ENCODE results near the gene NEURL2. TPM values are rescaled to one million over a fixed set of nuclear protein-coding genes. Genes with fewer than 3 reads are reported as not detected.
"Not testable (repeated sequence)": the region's sequence is repeated elsewhere in the genome, so short reads cannot be mapped to it uniquely, and the experiment has no call there.

NEURL2 gene
- 1 to 10 TPM; 4.7 to 9.8 (median 7.5) TPM for polyA plus RNA-seq (ENCODE audit: insufficient read length in 3 of 3)
- long read RNA-seq, donor 1, partial matches to known transcripts: 0 of 1 reads
- long read RNA-seq, donor 1, other reads (novel, unspliced or antisense): 0 of 1 reads
- long read RNA-seq, donor 2, partial matches to known transcripts: 0 of 3 reads
- long read RNA-seq, donor 2, other reads (novel, unspliced or antisense): 0 of 3 reads
- long read RNA-seq, donor 3, transcript NEURL2-201 (2 exons, 1,278 nt): major isoform, 7 of 7 reads
- long read RNA-seq, donor 3, partial matches to known transcripts: 0 of 7 reads
- long read RNA-seq, donor 3, other reads (novel, unspliced or antisense): 0 of 7 reads
- long read RNA-seq, donor 4, transcript NEURL2-201 (2 exons, 1,278 nt): major isoform, 5 of 169 reads
- long read RNA-seq, donor 4, partial matches to known transcripts: 138 of 169 reads
- long read RNA-seq, donor 4, other reads (novel, unspliced or antisense): 26 of 169 reads
- long read RNA-seq, donor 5, transcript NEURL2-201 (2 exons, 1,278 nt): major isoform, 8 of 8 reads
- long read RNA-seq, donor 5, partial matches to known transcripts: 0 of 8 reads
- long read RNA-seq, donor 5, other reads (novel, unspliced or antisense): 0 of 8 reads
- long read RNA-seq, donor 6, partial matches to known transcripts: 0 of 4 reads
- long read RNA-seq, donor 6, other reads (novel, unspliced or antisense): 0 of 4 reads
- long read RNA-seq, donor 7, partial matches to known transcripts: 91 of 95 reads
- long read RNA-seq, donor 7, other reads (novel, unspliced or antisense): 0 of 95 reads
- long read RNA-seq, donor 8, transcript NEURL2-201 (2 exons, 1,278 nt): major isoform, 7 of 309 reads
- long read RNA-seq, donor 8, partial matches to known transcripts: 265 of 309 reads
- long read RNA-seq, donor 8, other reads (novel, unspliced or antisense): 36 of 309 reads
- long read RNA-seq, donor 9, transcript NEURL2-201 (2 exons, 1,278 nt): major isoform, 5 of 5 reads
- long read RNA-seq, donor 9, partial matches to known transcripts: 0 of 5 reads
- long read RNA-seq, donor 9, other reads (novel, unspliced or antisense): 0 of 5 reads
- long read RNA-seq, donor 10, transcript NEURL2-201 (2 exons, 1,278 nt): major isoform, 5 of 5 reads
- long read RNA-seq, donor 10, partial matches to known transcripts: 0 of 5 reads
- long read RNA-seq, donor 10, other reads (novel, unspliced or antisense): 0 of 5 reads
- long read RNA-seq, donor 11, partial matches to known transcripts: 0 of 4 reads
- long read RNA-seq, donor 11, other reads (novel, unspliced or antisense): 0 of 4 reads
- long read RNA-seq, donor 12, partial matches to known transcripts: 27 of 28 reads
- long read RNA-seq, donor 12, other reads (novel, unspliced or antisense): 0 of 28 reads
- long read RNA-seq, donor 13, transcript NEURL2-201 (2 exons, 1,278 nt): major isoform, 9 of 9 reads
- long read RNA-seq, donor 13, partial matches to known transcripts: 0 of 9 reads
- long read RNA-seq, donor 13, other reads (novel, unspliced or antisense): 0 of 9 reads
- long read RNA-seq, donor 14, transcript NEURL2-201 (2 exons, 1,278 nt): major isoform, 8 of 8 reads
- long read RNA-seq, donor 14, partial matches to known transcripts: 0 of 8 reads
- long read RNA-seq, donor 14, other reads (novel, unspliced or antisense): 0 of 8 reads
- long read RNA-seq, donor 15, partial matches to known transcripts: 0 of 1 reads
- long read RNA-seq, donor 15, other reads (novel, unspliced or antisense): 0 of 1 reads
- long read RNA-seq, donor 16, transcript NEURL2-201 (2 exons, 1,278 nt): major isoform, 15 of 15 reads
- long read RNA-seq, donor 16, partial matches to known transcripts: 0 of 15 reads
- long read RNA-seq, donor 16, other reads (novel, unspliced or antisense): 0 of 15 reads

GRCh38 chr20:45890985-45891983 is at the start of gene NEURL2, which contains the start of gene CTSA:
Gene NEURL2 (minus strand): TSS chr20:45891208. CDS start chr20:45890991, 217 bp downstream.
Gene CTSA (plus strand): TSS chr20:45891335. CDS start chr20:45891569, 234 bp downstream.
- peak; percentile 77 to 90 (median 87) for DNase-seq (ENCODE audit: extremely low read depth in 1 of 11, low read depth in 9 of 11, low spot score in 4 of 11)

DNA sequence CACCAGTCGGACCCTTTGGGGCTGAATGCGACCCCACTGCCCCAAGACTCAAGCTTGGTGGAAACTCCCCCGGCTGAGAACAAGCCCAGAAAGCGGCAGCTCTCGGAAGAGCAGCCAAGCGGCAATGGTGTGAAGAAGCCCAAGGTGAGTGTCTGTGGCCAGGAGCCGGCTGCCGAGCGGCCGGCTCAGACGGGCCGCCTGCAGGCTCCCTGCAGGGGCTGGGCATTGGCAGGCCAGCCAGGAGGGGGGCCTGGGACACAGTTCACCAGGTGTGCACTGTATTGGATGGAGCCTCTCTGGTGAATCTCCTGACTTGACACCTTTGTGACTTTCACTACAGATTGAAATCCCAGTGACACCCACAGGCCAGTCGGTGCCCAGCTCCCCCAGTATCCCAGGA is 49.5 kb upstream of the NEURL2 start:
- DNase-seq (ENCODE audit: extremely low read depth in 1 of 11, low read depth in 9 of 11, low spot score in 4 of 11): no peak

DNA sequence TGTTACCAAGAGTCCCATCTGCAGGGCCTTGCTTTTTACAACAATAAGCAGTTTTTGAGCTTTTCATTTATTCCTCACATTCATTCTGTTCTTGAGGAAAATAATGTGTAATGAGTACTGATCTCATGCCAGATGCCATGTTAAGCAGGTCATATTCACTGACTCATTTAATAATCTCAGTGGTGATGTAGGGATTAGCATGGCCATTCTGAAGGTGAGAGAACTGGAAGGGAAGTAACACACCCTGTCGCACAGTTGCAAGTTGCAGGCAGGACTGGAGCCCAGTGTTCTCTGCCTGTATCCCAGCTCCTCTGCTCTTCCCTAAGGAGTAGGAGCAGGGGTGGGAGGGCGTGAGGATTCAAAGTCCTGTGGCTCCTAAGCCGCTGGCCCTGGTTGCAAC is 49.0 kb upstream of the NEURL2 start:
- no peak for DNase-seq (ENCODE audit: extremely low read depth in 1 of 11, low read depth in 9 of 11, low spot score in 4 of 11)

GRCh38 chr20:45938727-45939438 is 47.9 kb upstream of the NEURL2 start:
- DNase-seq (ENCODE audit: extremely low read depth in 1 of 11, low read depth in 9 of 11, low spot score in 4 of 11): no peak

GRCh38 chr20:45937765-45938164 is 46.8 kb upstream of the NEURL2 start:
- no peak for DNase-seq (ENCODE audit: extremely low read depth in 1 of 11, low read depth in 9 of 11, low spot score in 4 of 11)

DNA sequence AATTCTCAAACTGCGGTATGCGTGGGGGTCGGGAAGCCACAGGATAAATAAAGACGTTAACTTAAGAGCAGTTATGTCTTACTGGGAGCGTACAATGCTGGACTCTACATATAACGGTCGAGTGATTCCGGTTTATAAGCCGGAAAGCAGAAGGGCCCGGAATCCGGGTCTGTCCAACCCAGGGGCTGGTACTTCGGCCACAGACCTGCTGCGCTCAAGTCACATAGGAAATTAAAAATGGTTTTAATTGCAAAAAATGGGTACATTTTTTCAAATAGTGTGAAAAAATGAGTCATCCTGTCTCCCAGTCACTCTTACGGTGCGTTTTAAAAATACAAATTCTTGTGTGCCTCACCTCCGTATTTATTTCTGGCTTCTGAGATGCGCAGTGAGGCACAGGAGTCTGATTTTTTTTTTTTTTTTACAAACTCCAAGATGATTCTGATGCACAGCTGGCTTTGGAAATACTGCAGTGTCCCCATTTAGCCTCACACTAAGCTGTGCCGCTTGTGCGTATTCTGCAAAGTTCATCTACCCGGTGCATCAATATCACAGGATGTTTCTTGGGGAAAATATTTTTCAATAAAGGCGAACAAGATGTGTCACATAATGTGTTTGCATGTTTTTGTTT is 44.5 kb upstream of the NEURL2 start:
- no peak for DNase-seq (ENCODE audit: extremely low read depth in 1 of 11, low read depth in 9 of 11, low spot score in 4 of 11)

GRCh38 chr20:45934586-45935415 is 43.8 kb upstream of the NEURL2 start, which contains the start of gene PCIF1:
Gene PCIF1 (plus strand): TSS chr20:45934683. CDS start chr20:45939000, 4,317 bp downstream.
- DNase-seq (ENCODE audit: extremely low read depth in 1 of 11, low read depth in 9 of 11, low spot score in 4 of 11): peak; percentile 97 to 100 (median 98)

- DNase-seq (ENCODE audit: extremely low read depth in 1 of 11, low read depth in 9 of 11, low spot score in 4 of 11): peak in 2 of 11 donors; percentile 33 to 79
Observed at GRCh38 chr20:45934046-45934585, 43.1 kb upstream of the NEURL2 start.

DNA sequence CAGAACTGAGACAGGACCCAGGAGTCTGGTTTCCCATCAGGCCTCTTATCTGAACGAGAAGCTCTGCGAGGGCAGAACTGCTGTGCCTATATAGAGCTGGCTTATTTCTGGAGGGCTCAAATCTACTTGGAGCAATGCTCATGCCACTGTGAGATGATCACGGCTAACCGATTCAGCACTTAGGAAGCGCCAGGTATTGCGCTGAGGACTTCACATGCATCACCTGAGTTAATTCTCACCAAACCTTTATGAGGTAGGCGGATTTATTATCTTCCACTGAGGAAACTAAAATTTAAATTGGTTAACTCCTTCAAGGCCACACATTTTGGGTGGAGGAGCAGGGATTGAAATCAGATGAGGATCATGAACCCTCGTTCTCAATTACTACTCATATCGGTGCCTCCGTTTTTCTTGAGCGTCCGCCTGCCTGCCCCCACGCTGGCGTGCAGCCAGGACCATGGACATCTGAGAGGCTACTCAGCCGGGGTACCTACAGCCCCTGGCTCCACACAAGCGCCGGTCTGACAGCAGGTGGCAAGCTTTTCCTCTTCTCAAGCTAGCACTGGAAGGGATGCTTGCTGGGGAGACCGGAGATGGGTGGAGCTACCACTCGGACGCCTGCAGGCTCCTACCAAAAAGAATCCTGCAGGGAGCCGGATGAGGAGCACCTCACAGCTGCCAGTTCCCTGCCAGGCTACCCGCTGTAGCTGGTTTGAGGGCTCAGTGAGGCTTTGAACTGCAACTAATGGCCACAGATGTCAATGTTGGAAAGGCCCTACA is 42.4 kb upstream of the NEURL2 start:
- peak in 5 of 11 donors; percentile 42 to 71 (median 65) for DNase-seq (ENCODE audit: extremely low read depth in 1 of 11, low read depth in 9 of 11, low spot score in 4 of 11)

GRCh38 chr20:45931680-45932079 is 40.7 kb upstream of the NEURL2 start:
- DNase-seq (ENCODE audit: extremely low read depth in 1 of 11, low read depth in 9 of 11, low spot score in 4 of 11): not testable (repeated sequence)

- no peak for DNase-seq (ENCODE audit: extremely low read depth in 1 of 11, low read depth in 9 of 11, low spot score in 4 of 11)
Observed at GRCh38 chr20:45927071-45927878, 36.3 kb upstream of the NEURL2 start.

DNA sequence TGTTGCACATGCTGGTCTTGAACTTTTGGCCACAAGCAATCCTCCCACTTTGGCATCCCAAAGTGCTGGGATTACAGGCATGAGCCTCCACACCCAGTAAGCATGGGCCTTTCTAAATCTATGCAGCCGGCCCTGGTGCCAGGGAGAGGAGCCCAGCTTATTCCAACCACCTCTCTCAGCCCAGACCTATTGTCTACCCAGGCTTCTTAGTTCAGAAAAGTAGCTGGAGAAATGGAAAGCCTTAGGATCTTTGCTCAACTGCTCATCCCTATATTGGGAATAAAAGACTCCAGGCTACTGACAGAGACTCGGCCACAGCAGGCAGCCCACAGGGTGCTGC is 35.7 kb upstream of the NEURL2 start:
- DNase-seq (ENCODE audit: extremely low read depth in 1 of 11, low read depth in 9 of 11, low spot score in 4 of 11): no peak
